LNCaP clone FGC (cell line): ENCODE results near the gene DAAM2.

Source experiments
- DNase-seq: peaks from one replicate; pipeline ENCODE4 v3.0.0-alpha.2; 2011; ENCODE audit warnings: low read depth
- H3K4me3 ChIP-seq: 2 replicates; pipeline ENCODE4 v1.5.1; 2011; ENCODE audit warnings: mild to moderate bottlenecking, low read depth, low read length, control low read depth
- TF ChIP-seq, protein P1 (sequence below): IDR thresholded peaks from 2 replicates; pipeline ENCODE4 v1.5.1; 2012; ENCODE audit warnings: mild to moderate bottlenecking; ENCODE audit not compliant: control insufficient read depth, insufficient read depth; ENCODE audit errors: extremely low read depth

DAAM2 gene

DNA sequence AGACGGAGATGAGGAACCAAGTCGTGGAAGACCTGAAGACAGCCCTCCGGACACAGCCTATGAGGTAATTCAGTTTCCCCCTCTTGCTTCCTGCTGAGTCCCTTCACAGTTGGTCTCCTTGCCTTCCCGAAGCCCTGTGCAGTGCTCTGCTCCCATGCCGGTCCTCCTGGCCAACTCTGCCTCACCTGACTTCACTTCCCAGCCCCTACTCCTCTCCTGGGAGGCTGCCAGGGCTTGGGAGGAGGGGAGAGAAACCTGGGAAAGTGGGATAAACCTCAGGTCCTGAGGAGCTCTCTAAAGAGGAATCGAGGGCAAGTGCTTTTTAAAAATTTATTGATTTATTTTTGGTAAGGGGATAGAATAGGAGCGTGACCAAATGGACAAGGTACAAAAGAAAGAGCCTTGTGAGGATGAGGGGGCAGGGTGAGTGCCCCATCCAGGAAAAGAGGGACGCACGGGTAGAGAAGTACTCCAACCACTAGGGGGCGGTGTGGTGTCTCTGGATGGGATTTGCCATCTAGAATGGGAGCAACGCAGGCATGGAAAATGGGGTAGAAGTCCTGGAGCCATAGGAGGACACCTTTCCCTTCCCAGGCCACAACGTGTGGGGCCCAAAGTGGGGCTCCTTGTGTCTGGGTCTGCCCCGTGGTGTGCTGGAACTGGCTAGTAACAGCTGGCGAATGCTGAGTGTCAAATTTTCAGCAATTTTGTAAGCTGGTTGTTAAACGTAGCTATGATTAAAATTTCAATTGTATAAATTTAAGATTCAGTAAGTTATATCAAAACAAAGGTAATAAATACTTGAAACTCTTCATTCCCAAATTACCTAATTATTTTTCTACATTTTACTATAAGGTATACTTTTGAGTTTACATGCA is 73.1 kb downstream of the DAAM2 start:
- peak; percentile 3 for DNase-seq
- H3K4me3 ChIP-seq = no peak overlapping the region
- TF ChIP-seq, protein P1, sequence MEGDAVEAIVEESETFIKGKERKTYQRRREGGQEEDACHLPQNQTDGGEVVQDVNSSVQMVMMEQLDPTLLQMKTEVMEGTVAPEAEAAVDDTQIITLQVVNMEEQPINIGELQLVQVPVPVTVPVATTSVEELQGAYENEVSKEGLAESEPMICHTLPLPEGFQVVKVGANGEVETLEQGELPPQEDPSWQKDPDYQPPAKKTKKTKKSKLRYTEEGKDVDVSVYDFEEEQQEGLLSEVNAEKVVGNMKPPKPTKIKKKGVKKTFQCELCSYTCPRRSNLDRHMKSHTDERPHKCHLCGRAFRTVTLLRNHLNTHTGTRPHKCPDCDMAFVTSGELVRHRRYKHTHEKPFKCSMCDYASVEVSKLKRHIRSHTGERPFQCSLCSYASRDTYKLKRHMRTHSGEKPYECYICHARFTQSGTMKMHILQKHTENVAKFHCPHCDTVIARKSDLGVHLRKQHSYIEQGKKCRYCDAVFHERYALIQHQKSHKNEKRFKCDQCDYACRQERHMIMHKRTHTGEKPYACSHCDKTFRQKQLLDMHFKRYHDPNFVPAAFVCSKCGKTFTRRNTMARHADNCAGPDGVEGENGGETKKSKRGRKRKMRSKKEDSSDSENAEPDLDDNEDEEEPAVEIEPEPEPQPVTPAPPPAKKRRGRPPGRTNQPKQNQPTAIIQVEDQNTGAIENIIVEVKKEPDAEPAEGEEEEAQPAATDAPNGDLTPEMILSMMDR = peak; percentile 86

DNA sequence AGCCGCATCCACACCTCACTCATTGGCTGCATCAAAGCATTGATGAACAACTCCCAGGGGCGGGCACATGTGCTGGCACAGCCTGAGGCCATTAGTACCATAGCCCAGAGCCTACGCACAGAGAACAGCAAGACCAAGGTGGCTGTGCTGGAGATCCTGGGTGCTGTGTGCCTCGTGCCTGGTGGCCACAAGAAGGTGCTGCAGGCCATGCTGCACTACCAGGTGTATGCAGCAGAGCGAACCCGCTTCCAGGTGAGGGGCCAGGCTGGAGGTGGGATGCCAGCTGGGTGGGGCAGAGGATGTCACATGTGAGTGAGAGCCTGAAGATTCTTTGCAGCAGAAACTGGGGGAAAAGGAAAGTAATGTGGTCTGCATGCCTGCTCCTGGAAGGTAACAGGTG is 75.4 kb downstream of the DAAM2 start:
- H3K4me3 ChIP-seq = no peak overlapping the region
- TF ChIP-seq, protein P1 = peak; percentile 42
- DNase-seq = no peak

DNA sequence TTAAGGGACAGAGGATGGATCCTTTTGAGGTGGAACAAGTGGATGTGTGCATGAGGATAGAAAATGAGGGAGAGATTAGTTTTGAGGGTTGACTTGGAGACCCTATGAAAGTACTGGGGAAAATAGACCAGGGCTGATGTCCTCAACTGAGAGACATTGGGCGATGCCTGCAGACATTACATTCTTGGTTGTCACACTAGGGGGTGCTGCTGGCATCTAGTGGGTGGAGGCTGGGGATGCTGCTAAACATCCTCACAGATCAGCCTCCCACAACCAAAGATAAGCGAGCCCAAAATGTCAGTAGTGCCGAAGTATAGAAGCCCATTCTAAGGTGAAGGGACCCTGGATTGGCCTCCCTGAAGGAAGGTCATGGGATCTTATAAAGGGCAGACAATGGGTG is 78.8 kb downstream of the DAAM2 start:
- TF ChIP-seq, protein P1 = no peak
- no peak for DNase-seq
- no peak overlapping the region for H3K4me3 ChIP-seq

DNA sequence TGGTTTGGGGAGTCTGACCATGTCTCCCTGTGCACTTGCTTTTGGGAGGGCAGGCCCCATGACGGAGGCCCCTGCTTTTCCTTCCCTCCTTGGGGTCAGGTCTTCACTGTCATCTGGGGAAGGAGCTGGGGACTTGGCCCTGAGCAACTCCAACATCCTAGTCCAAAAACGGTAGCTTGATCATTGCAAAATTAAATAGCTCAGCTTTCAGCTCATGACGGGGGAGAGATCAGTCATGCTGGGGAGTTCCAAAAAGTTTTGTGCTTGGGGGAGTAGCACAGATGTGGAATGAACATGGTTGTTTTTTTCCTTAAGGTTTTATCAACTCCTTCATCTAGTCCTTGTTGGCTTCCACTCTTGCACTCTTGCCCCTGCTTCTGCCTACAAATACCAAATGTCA is 81.3 kb downstream of the DAAM2 start:
- no peak overlapping the region for H3K4me3 ChIP-seq
- no peak for DNase-seq
- TF ChIP-seq, protein P1 = no peak

DNA sequence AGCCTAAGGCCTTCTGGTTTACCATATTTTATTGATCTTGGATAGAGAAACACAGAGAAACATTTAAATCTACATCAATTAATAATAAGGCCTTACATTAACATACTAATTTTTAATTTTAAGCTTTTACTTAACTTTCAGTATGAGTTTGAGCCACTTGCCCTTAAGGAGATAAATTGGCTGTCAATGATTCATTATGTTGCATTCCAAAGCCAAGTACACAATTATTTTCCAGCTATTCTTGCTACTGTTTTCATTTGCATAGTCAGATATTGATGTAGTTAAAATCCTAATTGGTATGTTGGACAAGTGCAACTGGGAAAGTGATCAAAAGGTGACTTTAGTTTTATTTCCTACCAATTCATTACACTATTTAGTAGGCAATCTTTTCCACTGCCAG is 83.9 kb downstream of the DAAM2 start:
- DNase-seq = no peak
- H3K4me3 ChIP-seq = no peak overlapping the region

DNA sequence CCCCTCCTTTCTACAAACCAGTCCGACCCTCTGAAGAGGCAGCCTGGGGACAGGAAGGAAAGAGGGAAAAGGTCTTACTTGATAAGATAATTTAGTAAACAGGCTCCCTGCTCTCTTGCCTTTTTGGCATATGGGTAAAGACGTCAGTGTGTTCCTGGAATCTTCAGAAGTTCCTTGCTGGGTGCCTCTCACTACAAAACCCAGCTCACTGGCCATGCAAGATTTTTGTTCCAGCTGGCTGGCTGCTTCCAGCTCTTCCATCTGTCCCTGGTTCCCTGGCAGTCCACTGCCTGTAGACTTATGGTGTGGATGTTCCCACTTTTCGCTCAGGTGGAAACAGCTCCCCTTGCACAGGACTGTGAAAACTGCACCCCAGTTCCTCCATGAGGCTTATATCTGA is 84.7 kb downstream of the DAAM2 start:
- TF ChIP-seq, protein P1 = no peak
- no peak for DNase-seq
- no peak overlapping the region for H3K4me3 ChIP-seq

More for the DNA sequence above, 83.9 kb downstream of the DAAM2 start:
- TF ChIP-seq, protein P1 = no peak

DNA sequence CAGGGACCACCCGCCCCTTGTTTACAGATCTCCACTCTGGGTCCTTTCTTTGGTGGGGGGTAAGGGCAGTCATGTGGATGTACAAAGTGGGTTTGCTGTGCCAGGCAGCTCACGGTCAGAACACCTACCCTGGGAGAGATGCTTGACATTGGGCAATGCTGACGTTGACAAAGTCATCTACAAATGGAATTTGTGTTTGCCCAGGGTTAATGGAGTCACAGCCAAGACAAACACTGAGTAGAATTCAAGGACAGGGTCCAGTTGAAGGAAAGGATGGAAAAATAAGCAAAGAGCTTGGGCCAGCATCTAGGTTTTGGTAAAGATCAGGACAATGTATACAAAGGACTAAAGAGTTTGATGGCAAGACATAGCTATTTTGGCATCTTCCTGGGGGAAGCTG is 87.4 kb downstream of the DAAM2 start:
- no peak for DNase-seq
- H3K4me3 ChIP-seq = no peak overlapping the region
- TF ChIP-seq, protein P1 = no peak
